EH (cell line): ENCODE measurements around the gene ASNS.

Source experiments
- DNase-seq: peaks from one replicate; pipeline ENCODE4 v3.0.0-alpha.2; 2015; ENCODE audit warnings: low read depth

Gene ASNS

DNA sequence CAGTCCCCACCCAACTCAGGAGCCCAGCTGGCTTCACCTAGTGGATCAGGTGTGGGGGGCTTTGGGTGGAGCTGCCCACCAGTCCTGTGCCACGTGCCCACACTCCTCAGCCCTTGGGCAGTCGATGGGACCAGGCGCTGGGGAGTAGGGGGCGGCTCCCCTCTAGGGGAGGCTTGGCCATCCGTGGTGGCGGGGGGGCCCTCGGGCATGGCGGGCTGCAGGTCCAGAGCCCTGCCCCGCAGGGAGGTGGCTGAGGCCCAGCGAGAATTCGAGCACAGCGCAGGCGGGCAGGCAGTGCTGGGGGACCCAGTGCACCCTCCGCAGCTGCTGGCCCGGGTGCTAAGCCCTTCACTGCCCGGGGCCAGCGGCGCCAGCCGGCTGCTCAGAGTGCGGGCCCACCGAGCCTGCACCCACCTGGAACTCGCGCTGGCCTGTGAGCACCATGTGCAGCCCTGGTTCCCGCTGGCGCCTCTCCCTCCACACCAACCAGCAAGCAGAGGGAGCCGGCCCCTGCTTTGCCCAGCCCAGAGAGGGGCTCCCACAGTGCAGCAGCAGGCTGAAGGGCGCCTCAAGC is 29.3 kb downstream of the ASNS start:
- no peak for DNase-seq

DNA sequence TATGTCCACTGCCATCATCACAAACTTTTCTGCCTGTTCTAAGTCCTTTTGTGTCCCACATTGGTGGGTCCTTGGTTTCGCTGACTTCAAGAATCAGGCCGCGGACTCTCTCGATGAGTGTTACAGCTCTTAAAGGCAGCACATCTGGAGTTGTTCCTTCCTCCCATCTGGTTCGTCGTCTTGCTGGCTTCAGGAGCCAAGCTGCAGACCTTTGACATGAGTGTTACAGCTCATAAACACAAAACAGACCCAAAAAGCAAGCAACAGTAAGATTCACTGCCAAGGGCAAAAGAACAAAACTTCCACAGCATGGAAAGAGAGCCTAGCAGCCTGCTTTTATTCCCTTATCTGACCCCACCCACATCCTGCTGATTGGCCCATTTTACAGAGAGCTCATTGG is 30.2 kb downstream of the ASNS start:
- no peak for DNase-seq

DNA sequence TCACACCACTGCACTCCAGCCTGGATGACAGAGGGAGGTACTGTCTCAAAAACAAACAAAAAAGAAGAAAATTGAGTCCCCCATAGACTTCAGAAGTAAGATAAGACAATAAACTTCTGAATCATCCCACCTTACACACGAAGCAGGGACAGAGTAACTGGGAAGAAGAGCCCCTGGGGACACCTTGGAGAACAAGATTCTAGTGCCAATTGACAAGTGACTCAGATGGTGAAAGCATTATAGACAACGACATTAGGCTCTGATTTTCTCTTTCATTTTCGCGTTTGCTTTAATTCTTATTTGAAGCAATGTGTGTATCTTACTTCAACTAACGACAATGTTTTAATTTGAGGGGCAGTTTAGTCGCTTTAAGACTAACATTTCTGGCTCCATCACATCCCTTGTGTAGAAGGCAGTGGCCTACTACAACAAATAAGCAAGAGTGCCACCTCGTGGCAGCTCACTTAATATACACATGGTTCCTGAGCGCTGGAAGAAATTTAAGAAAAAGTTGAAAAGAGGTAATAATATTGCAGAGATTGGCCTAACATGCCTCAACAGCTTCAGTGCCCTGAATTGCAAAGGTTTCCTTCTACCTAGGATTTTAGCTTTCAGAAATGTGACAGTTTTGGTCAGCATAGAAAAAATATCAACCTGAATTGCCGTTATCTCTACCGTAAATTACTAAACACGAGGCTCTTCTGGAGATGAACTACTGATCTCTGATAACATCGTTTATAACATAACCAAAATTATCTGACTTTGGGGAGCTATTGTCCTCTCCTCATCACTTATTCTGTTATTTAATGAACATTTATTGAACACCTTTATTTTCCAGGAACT is 36.7 kb downstream of the ASNS start:
- DNase-seq = peak; percentile 66

DNA sequence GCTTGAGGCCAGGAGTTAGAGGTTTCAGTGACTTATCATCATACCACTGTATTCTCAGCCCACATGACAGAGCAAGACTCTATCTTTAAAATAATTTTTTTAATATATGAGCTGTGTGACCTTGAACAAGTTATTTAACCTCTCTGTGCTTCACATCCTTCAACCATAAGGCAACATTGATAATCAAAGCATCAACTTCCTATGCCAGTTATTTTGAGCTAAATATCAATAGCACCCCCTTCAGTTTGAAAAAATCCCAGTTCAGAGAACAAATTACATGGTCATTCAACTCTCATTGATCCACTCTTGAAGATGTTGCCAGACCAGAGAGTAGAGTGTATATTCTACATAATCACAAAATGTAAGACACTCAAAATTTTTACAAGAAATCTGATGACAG is 53.0 kb downstream of the ASNS start:
- no peak for DNase-seq

DNA sequence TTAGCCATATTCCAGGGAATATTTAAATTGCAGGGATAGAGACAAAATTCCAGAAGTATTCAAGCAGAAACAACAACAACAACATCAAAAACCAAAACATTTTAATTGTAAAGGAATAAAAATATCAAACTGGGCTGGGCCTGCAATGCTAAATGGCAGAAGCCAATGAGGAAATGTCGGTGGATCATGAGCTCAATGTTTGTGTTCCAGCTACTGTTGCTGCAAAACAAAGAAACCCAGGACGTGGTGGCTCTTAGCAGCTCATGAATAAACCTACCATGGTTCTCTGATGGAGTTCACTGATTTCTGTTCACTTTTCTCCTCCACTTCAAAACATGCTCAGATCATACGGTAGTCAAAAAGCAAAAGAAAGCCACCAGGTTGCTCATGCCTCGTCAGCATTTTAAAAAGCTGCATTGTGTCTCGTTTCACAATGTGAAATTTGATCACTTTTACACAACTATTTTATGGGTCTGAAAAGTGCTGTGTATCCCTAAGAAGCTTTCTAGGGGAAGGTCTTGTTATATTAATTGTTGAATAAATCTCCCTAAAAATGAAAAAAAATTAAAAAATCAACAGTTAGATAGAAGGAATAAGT is 54.0 kb downstream of the ASNS start:
- no peak for DNase-seq
